Measurements from ENCODE around the gene KIF26A.

KIF26A gene

GRCh38 chr14:104156142-104156541, 17.8 kb downstream of the KIF26A start:
- DNase-seq (ENCODE audit: low read depth in 4 of 4, low spot score in 1 of 4): no peak

GRCh38 chr14:104157016-104157928, 18.9 kb downstream of the KIF26A start:
- DNase-seq (ENCODE audit: low read depth in 4 of 4, low spot score in 1 of 4): no peak

- no peak for DNase-seq (ENCODE audit: low read depth in 4 of 4, low spot score in 1 of 4)
These were observed 20.7 kb downstream of the KIF26A start for GRCh38 chr14:104158827-104159798.

DNA sequence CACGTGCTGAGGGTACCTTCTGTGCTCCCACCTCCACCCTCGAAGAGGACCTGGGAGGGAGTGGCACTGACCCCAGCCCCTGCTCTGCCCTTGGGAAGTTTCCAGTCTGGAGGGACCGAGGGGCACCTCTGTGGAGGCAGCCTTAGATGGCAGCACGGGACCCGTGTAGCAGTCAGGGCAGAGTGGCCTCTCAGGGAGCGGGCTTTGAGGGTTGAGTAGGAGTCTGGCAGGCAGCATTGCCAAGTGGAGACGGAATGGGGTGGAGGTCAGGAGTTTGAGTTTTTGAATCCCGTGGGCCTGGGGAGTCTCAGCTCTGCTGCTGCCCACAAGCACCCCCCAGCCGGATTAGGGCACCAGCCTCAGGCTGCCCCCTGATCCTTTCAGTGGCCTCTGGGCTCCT, 21.6 kb downstream of the KIF26A start:
- DNase-seq (ENCODE audit: low read depth in 4 of 4, low spot score in 1 of 4): no peak

GRCh38 chr14:104161602-104162367, 23.4 kb downstream of the KIF26A start:
- no peak for DNase-seq (ENCODE audit: low read depth in 4 of 4, low spot score in 1 of 4)

- DNase-seq (ENCODE audit: low read depth in 4 of 4, low spot score in 1 of 4): no peak
These were observed 24.1 kb downstream of the KIF26A start for GRCh38 chr14:104162495-104162894.

DNA sequence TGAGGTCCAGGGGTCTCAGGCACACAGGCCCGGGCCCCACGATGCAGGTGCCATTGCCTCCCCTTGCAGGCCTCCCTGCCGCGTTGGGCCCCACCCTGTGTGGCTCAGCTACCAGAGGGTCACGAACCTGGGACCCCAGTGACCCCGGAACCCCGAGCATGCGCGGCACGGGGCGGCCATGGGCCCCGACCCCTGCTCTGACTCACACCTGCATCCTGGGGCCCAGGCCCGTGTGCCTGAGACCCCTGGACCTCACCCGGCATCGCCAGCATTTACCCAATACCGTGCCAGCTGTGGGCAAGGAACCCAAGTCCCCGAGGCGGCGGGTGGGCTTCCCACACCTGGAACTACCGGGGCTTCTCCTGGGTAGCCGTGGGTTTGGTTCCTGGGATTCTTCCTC, 25.2 kb downstream of the KIF26A start:
- no peak for DNase-seq (ENCODE audit: low read depth in 4 of 4, low spot score in 1 of 4)

DNA sequence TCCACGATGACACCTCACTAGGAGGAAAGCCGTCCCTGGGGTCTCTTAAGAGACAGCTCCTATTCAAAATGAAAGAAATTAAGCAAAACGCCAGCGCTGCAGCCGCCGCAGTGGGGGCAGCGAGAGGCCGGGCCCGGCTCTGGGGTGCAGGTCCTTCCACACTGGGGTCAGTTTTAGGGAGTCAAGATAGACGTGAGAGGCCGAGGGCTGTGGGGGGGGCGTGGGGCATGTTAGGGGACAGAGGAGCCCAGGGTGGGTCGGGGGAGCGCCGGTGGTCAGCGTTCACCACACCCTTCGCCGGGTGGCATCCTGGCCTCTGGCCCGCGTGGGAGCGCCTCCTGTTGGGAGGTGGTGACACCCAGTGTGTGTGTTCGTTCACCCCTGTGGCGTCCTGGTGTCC, 25.7 kb downstream of the KIF26A start:
- no peak for DNase-seq (ENCODE audit: low read depth in 4 of 4, low spot score in 1 of 4)

- no peak for DNase-seq (ENCODE audit: low read depth in 4 of 4, low spot score in 1 of 4)
These were observed 26.1 kb downstream of the KIF26A start for GRCh38 chr14:104164512-104164911.

GRCh38 chr14:104166698-104167097, 28.3 kb downstream of the KIF26A start:
- no peak for DNase-seq (ENCODE audit: low read depth in 4 of 4, low spot score in 1 of 4)

DNA sequence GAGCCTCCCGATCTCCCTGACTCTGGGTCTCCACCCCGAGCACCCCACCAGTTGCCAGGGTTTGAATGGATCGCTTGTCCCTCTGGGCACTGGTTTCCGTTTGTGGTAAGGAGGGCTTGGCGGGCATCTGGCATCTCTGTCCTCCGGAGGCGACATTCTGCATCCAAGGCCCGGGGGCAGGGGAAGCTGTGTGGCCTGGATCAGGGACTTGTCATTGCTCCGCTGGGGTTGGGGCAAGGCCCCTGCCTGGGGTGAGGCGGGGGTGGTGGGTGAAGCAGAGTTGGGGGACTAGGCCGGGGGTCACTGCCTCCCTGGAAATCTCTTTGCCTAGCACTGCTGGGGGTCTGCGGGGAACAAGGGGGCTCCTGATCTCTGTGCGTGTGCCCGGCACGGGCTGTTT, 30.2 kb downstream of the KIF26A start:
- DNase-seq (ENCODE audit: low read depth in 4 of 4, low spot score in 1 of 4): no peak

- DNase-seq (ENCODE audit: low read depth in 4 of 4, low spot score in 1 of 4): no peak
These were observed 30.8 kb downstream of the KIF26A start for GRCh38 chr14:104169005-104169698.

GRCh38 chr14:104169699-104170479, 31.5 kb downstream of the KIF26A start:
- DNase-seq (ENCODE audit: low read depth in 4 of 4, low spot score in 1 of 4): no peak

DNA sequence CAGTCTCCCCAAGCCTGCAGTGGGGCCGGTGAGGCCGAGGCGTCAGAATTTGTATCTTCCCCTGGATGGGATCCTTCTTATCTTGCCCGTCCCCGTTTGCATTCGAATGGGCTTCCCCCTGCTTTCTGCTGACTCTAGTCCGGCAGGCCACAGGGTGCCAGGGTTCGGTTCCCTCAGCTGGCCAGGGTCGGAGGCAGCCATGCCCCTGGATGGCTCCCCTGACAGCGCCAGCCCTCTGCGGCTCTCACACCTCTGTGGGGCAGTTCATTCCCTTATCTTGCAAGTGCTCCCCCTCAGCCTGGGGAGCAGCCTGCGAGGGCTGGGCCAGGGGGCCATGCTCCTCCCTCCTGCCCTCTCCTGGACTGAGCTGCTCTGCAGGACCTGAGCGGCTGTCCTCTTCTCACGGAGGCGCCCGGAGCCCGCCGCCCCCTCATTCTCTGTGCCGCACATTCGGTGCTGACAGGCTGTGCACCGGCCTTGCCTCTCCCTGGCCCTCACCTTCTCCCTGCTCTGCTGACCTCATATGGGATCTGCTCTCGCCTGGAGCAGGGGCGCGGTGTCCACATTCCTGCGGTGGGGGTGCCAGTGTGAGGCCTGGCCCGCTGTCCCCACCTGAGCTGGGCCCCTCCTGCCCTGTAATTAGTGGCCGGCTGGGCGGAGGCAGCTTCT, 32.8 kb downstream of the KIF26A start:
- no peak for DNase-seq (ENCODE audit: low read depth in 4 of 4, low spot score in 1 of 4)

DNA sequence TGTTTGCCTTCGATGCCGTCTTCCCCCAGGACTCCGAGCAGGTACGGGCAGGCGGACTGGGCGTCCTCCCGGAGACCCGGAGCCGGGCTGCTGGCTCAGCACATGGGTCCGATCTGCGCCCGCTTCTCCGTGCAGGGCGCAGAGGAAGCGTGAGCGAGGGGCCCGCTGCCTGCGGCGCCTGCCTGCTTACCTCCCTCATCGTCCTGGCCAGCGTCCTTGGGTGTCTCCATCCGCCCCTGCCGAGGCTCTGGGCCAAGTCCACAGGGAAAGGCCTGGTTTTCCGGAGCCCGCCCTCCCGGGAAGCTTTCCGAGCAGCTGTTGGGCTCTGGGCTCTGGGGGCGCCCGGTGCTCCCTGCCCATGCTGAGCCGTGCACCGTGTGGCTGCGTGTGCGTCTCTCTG, 33.5 kb downstream of the KIF26A start:
- DNase-seq (ENCODE audit: low read depth in 4 of 4, low spot score in 1 of 4): no peak

DNA sequence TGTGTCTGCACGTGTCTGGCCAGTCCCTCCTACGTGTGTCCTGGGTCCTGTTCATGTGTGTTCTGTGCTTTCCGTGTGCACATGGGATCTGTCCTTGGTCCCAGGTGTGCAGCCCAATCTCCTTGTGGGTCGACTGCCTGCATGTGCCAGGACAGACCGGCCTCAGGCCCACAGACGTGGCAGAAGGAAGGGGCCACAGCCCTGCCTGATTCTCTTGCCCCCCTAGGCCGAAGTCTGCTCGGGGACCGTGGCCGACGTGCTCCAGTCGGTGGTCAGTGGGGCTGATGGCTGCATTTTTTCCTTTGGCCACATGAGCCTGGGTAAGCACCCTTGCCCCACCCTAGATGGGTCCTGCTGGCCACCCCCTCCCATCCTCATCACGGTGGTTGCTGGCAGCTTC, 34.0 kb downstream of the KIF26A start:
- DNase-seq (ENCODE audit: low read depth in 4 of 4, low spot score in 1 of 4): no peak

DNA sequence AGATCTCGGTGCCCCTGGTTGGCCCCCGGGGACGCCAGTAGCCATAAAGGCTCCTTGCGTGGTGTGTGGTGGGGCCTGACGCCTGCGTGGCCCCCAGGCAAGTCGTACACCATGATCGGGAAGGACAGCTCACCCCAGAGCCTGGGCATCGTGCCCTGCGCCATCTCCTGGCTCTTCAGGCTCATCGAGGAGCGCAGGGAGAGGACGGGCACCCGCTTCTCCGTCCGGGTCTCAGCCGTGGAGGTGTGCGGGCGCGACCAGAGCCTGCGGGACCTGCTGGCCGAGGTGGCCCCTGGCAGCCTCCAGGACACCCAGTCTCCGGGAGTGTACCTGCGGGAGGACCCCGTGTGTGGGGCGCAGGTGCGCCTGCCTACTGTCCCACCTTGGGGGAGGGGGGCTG, 34.5 kb downstream of the KIF26A start:
- no peak for DNase-seq (ENCODE audit: low read depth in 4 of 4, low spot score in 1 of 4)

GRCh38 chr14:104174051-104174450, 35.7 kb downstream of the KIF26A start:
- DNase-seq (ENCODE audit: low read depth in 4 of 4, low spot score in 1 of 4): no peak

- no peak for DNase-seq (ENCODE audit: low read depth in 4 of 4, low spot score in 1 of 4)
These were observed 36.7 kb downstream of the KIF26A start for GRCh38 chr14:104175041-104175440.

Measured in stimulated activated CD4-positive, alpha-beta T cell treated with anti-CD3 and anti-CD28 coated beads, Interleukin-1b, Interleukin-23, amount 100 ng/mL, for 24 hours (primary cell).